Transverse colon (tissue), 3 donors: Measurements from ENCODE around the gene MRRF.

Experiments used
- CTCF ChIP-seq, 5 experiments: fragments of 200-600 bp in 3 of 5; fragments of 450-650 bp in 2 of 5; sonication (generic) in 3 of 5; IDR thresholded peaks; 1 replicate in 2 of 5; 2 replicates in 3 of 5; pipeline ENCODE4 v1.5.1; 2016 to 2017; ENCODE audit warnings: antibody characterized with exemption in 5 of 5, inconsistent platforms in 3 of 5, mild to moderate bottlenecking in 2 of 5, moderate library complexity in 1 of 5
- POLR2A ChIP-seq: fragments of 450-650 bp; IDR thresholded peaks from one replicate; pipeline ENCODE4 v1.6.1; 2016; ENCODE audit warnings: antibody characterized with exemption, mild to moderate bottlenecking, moderate library complexity

- TF ChIP-seq POLR2A (no peak), CTCF (IDR thresholded peaks at IDR 0.05) (no peak)
These were observed 48.4 kb upstream of the MRRF start for GRCh38 chr9:122216138-122216797.
